Astrocyte (in vitro differentiated cells and primary cell): ENCODE data around the gene RRP1.

Experiments used
- EZH2 ChIP-seq: IDR thresholded peaks from 2 replicates; pipeline ENCODE4 v1.6.1; 2012; ENCODE audit warnings: mild to moderate bottlenecking, low read length, inconsistent platforms; ENCODE audit not compliant: insufficient read depth
- TF ChIP-seq, protein P1 (sequence below): IDR thresholded peaks from 2 replicates; pipeline ENCODE4 v1.5.1; 2011; ENCODE audit warnings: low read depth, mild to moderate bottlenecking, inconsistent platforms, low read length, moderate library complexity; ENCODE audit not compliant: insufficient read depth

DNA sequence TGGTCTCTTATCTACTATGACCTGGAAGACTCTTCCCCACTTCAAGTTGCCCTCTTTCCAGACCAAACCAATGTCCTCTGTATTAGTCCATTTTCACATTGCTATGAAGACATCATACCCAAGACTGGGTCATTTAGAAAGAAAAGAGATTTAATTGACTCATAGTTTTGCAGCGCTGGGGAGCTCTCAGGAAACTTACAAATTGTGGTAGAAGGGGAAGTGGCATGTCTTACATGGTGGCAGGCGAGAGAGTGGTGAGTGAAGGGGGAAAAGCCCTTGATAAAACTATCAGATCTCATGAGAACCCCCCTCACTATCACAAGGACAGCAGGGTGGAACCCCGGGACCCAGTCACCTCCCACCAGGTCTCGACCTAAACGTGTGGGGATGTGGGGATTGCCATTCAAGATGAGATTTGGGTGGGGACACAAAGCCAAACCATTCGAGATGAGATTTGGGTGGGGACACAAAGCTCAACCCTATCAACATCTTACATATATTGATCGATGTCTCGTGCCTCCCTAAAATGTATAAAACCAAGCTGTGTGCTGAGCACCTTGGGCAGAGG is 61.4 kb downstream of the RRP1 start:
- TF ChIP-seq, protein P1, sequence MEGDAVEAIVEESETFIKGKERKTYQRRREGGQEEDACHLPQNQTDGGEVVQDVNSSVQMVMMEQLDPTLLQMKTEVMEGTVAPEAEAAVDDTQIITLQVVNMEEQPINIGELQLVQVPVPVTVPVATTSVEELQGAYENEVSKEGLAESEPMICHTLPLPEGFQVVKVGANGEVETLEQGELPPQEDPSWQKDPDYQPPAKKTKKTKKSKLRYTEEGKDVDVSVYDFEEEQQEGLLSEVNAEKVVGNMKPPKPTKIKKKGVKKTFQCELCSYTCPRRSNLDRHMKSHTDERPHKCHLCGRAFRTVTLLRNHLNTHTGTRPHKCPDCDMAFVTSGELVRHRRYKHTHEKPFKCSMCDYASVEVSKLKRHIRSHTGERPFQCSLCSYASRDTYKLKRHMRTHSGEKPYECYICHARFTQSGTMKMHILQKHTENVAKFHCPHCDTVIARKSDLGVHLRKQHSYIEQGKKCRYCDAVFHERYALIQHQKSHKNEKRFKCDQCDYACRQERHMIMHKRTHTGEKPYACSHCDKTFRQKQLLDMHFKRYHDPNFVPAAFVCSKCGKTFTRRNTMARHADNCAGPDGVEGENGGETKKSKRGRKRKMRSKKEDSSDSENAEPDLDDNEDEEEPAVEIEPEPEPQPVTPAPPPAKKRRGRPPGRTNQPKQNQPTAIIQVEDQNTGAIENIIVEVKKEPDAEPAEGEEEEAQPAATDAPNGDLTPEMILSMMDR: no peak
- no peak for TF ChIP-seq EZH2
